HG03175 (cell line): ENCODE results near the gene LHX5.

ENCODE experiments used
- ATAC-seq: cut with Tn5 transposase; IDR thresholded peaks from one replicate; pipeline ENCODE4 v1.9.1; 2021; ENCODE audit warnings: mild to moderate bottlenecking, moderate library complexity; ENCODE audit not compliant: unreplicated experiment

The LHX5 gene

DNA sequence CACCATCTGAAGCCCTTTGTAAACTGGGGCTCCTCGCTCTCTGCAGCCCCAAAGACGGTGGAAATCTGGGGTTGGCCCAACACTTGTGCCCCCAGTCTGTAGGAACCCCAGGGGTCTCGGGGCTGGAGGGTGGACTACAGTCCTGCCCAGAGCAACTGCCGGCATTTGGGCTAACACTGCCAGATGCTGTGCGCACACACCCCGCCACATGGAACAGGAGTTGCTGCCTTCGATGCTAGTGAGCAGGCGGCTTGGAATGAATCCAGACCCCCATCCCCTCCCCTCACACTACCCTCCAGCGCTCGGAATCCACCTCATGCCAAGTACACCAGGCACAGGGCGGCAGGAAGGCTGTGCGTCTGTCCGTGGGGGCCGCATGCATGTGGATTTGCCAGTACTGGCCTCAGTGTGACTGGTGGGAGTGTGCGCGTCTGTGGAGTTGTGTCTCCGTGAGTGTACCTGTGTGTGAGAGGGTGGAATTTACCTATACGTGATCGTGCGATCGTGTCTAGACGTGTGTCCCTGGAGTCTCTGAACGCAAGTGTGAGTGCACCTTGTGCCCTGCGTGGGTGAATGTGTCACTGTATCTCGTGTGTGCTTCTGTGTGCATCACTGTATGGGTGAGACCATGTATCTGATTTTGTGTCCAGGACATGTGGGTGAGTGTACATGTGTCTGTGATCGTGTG is 5.1 kb downstream of the LHX5 start:
- ATAC-seq: no peak

DNA sequence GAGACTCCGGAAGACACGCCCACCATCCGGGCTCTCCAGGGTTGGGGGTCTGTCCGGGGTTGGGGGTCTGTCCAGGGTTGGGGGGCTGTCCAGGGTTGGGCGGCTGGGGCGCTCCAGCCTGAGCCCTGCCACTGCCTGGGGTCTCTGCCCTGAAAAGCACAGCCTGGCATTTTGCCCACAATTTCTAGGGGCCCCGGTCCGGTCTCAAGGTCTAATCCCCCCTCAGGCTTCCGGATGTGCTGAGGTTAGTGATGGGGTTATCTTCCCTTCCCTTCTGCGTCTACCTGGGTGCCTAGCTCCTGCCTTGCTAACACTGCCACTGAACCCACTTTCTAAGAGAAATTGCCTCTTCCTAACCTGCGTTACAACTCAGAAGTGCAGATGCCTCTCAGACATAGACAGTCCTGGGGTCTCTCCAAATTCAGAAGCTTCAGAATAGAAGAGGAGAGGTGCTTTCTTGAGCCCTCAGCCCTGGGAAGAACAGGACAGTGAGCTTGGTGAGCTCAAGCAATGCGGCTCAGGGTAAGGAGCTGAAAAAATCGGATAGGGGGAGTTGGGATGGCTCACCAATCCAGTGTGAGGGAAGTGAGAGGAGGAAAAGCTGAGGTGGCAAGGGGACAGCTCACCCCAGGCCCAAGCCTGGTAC is 5.7 kb downstream of the LHX5 start:
- no peak for ATAC-seq

DNA sequence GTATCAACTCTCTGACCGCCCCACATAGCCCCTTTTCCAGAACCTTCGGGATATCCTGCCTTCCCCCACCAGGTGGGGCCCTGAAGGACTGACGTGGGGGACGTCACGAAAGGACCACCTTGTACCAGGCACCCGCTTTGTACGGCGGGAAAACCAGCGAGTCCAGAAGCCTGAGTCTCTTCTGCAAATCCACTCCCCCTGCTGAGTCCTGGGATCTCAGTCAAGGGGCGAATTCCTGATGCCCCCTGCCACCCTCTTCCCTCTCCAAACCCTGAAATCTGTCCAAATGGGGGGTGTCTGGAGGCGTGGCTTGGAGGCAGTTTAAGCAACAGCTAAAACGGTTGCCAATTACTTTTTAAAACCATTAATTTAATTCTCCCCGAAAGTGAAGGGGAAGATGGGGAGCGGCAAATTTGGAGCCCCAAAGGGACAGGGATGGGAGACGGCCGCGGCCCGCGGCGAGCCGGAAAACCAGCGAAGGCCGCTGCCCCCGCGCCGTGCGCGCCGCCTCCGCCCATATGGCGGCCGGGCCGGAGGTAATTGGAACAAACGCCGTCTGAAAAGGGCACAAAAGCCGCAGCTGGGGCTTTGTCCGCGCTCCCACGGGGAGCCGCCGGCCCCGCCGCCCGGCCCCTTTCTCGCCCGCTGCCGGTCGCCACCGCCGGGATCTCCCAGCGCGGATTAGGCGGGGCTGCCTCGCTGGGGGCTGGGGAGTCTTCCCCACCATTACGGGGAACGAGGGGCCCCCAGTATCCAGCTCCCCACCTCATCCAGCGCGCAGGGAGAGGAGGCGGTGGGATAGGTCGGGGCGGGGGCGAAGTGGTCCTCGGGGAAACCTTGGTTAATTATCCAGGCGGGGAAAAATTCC is 6.6 kb downstream of the LHX5 start:
- ATAC-seq: no peak

DNA sequence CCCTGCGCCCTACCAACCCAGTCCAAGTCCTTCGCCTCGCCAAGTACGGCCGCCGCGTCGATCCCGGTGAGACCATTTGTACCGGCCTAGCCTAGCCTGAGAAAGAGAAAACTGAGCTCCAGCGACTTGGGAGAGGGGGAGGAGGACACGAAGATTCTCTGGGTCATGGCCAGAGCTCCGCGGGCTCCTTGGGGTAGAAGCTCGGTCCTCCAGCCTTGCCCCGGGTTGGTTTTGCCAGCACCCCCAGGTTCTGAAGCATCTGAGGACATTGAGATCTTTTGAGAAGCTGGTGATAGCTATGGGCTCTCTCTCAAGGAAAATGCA is 7.3 kb downstream of the LHX5 start:
- ATAC-seq: no peak

DNA sequence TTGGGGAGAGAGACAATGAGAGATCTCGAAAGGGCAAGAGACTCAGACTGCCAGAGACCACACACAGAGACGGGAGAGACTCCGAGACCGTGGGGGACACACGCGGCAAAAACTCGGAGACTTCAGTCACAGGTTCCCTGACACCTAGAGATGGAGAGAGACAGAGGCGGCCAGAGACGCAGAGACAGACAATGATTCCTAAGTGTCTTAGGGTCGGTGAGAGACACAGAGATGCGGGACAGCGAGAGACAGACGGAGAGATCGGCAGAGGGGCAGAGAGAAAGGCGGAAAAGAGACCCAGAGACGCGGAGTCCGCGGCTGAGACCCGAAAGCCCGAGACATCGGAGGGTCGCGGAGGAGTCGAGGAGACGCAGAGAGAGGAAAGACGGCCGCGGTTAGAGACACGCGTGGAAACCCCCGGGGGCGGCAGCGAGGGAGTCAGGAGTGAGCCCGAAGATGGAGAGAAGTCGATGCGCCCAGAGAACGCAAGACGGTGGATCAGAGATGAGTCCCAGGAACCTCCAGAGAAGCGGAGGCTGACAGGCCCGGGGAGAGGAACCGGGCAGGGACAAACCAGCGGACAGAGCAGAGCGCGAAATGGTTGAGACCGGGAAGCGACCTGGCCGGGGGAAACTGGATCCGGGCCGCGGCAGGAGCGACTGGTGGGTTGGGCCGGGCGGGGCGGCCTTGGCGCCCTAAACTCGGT is 7.8 kb downstream of the LHX5 start:
- ATAC-seq: no peak

DNA sequence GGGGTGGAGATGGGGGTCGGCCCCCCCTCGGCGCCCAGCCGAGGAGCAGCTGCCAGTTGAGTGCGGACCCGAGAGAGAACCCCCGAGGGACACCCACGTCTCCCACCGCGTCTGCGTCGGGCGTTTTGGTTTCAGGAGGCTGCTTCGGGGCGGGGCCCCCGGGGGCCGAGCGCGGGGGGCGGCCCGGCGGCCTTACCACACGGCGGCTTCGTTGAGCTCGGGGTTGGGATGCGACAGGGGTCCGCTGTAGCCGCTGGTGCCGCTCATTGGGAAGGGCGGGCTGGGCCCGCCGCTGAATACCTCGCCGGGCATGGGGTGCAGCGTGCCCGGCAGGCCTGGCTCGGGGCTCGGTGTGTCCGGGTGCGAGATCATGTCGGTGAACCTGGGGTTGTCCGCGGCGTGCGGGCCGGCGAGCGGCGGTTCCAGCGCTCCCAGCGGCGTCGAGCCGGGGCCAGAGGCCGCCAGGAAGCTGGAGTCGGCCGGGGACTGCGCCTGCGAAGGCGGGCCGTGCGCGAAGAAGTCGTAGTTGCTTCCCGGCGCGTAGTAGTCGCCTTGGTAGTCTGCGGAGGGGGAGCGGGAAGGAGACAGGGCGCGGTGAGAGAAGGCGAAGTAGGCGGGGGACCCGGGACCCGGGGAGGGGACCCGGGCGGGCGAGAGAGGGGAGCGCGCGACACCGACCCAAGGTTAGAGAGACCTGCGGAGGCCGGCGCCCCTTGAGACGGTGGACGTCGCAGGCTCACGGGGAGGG is 8.5 kb downstream of the LHX5 start:
- ATAC-seq: no peak

DNA sequence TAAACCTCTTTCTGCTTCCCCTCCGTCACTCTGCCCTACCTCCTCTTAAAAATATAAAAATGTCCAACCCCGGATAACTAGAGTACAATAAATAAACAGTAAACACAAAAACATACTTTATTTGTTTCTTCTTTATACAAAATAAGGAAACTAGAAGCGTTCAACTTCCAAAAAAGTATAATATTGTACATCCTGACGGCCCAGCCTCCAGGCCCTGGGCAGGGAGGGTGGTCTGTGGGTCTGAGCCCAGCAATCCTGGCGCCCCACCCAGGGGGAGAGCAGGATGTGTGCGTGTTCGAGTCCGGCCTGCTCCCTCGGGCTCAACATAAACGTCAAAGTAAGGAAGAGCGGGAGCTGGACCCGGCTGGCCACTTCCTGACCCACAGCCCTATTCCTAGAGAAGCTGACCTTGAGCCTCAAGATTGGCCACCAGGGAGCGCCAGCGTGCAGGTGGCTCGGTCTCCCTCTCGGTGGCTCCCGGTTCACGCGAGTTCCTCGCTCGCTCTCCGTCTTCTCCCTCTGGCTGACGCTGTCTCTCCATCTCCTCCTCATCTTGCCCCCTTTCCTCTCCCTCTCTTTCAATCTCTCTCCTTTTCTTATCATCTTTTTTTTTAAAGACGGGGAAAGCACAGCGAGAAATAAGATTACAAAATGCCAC is 9.4 kb downstream of the LHX5 start:
- no peak for ATAC-seq

DNA sequence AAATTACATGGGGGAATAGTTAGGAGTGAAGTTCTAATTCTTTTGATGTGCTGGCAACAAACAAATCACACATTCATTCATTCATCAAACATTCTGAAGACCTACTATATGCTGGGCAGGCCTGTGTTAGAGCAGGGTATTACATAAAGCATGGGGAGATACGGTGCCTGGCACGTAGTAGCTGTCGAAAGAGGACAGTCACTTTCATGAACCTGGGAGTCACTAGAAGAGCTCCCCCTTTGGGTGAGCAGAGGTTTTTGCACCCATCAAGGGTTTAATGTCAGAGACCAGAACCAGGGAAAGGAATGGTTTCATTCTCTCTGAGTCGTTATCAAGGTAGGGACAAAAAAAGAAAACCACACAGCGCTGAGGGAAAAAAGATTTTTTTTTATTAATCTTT is 10.0 kb downstream of the LHX5 start:
- ATAC-seq: no peak

DNA sequence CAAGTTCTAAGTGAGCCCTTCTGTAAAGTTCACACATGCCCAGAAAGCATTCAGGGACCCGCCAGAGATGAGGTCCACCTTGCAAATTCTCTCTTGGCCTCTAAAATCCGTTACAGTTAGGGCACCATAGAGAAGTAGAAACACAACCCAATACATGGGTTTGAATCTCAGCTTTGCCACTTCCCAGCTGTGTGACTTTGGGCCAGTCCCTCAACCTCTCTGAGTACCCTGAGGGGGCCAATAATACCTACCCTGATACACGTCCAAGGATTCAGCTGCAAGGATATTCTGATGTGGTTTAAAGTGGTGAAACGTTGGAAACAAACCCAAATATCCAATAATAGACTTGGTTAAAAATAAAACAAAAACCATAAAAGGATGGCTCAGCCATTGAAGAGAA is 11.7 kb downstream of the LHX5 start:
- no peak for ATAC-seq

DNA sequence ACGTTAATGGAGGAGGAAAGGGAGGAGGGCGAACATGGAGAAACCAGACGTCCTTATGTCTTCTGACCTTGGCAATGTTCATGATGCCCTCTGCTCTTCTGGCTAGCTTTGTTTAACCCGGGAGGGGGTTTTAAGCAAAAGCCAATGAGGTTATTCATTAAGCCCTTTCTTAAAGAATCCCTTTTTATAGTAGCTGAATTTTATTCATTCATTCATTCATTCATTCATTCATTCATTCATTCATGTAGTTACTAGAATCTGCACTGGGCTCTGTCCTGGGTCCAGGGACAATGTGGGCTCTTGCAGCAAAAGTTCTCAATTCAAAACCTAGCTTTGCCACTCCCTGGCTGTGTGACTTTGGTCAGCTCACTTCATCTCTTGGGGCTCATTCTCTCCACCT is 14.0 kb downstream of the LHX5 start:
- no peak for ATAC-seq

DNA sequence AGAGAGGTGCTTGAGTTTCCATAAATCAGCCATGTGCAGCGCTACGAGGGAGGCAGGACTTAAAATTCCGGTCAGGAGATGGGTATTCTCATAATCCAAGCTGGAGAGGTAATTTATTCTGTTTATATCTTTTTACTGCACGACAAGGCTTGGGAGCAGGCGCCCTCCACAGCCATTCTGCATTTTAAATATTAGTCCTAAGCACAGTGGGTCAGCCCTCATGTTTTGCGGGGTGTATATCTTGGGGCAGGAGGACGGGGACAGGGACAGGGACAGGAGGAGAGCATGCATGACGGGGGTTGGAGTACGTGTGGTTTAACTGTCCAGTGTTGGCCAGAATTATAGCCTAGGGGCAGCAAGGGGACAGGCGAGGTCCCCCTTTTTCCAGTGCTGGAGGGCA is 14.5 kb downstream of the LHX5 start:
- no peak for ATAC-seq

DNA sequence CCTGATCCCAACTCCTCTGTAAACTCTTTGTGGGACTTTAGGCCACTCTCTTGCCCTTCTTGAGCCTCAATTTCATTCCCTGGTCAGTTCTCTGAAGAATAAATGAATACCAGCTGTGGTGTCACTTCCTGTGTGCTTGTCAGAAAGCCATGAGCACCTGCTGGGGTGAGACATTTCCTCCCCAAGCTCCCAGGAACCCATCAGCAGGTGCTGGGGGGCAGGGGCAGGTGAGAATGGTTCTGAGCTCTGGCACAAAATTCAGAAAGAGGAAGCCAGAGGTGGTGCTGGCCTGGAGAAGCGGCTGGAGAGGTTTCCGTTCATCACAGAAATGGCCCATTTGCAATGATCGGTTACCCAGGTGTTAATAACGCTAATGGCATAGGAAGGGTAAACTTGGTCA is 14.9 kb downstream of the LHX5 start:
- ATAC-seq: no peak

DNA sequence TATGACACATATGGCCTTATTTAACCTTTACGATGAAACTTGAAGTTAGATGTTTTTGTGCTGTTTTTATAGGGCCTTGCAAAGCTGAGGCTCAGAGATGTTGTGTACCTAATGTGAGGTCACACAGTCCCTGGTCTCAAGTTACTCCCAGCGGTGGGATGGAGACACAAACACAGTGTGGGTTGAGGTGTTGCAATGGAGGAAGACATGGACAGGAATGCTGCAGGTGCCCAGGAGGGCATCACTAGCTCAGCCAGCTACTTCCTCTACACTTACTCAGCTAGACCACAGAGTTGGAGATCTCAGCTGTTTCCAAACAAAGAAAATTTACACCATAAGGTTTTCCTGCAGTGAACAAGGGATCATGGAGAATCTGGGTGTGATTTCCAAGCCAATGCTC is 15.5 kb downstream of the LHX5 start:
- no peak for ATAC-seq

DNA sequence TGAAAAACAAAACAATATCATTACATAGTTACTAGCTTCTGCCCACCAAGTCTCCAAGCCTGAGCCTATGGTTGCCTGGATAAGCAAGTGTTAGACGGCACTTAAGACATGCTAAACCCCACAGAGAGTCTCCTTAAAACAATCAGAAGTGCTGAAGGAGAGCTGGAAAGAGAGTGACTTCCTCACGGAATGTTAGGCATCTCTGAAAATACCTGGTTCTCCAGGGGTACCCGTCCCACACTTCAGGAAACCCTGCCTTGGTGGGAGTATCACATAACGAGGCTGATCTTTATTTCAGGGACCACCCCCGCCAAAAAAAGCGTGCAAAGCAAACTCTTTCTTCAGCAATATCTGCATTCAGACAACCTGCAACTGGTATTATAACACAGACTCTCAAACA is 18.3 kb downstream of the LHX5 start:
- no peak for ATAC-seq

DNA sequence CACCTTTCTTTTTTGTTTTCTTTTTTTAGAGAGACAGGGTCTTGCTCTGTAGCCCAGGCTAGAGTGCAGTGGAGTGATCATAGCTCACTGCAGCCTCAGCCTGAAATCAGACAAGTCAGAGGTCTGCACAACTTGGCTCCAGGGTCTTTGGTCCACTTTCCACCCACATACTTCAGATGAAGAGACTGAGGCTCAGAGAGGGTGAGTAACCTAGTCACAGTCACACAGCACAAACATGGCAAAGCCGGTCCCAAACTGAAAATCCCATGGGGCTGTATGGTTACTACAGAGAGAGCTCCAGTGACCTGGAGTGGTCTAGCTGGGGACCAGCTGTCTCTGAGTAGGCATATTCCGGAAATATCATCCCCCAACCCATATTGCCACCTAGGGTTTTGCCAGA is 19.2 kb downstream of the LHX5 start:
- ATAC-seq: no peak

DNA sequence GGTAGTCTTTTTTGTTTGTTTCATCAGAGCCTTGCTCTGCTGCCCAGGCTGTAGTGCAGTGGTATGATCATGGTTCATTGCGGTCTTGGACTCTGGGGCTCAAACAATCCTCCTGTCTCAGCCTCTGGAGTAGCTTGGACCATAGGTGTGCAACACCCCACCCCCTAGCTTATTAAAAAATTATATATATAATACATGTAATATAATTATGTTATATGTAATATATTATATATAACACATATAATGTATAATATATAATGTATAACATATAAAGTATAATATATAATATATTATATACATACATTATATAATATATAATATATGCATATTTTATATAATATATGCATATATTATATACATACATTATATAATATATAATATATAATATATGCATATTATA is 21.8 kb downstream of the LHX5 start:
- ATAC-seq: no peak

DNA sequence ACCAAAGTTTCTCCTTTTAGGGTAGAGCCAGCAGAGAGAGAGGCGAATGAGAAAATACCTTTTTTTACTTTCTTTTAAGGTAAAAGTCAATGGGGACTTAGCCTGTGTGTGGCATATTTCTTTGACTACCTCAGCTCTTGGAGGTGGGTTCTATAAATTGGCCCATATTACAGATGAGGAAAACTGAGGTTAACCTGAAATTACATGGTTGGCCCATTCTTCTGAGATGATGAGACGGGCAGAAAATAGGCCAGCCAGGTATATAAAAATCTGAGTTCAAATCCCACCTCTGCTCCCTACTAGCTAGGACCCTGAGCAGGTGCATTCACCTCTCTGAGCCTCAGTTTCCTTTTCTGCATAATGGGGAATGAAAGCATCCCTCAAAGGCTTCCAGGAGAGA is 22.4 kb downstream of the LHX5 start:
- no peak for ATAC-seq

DNA sequence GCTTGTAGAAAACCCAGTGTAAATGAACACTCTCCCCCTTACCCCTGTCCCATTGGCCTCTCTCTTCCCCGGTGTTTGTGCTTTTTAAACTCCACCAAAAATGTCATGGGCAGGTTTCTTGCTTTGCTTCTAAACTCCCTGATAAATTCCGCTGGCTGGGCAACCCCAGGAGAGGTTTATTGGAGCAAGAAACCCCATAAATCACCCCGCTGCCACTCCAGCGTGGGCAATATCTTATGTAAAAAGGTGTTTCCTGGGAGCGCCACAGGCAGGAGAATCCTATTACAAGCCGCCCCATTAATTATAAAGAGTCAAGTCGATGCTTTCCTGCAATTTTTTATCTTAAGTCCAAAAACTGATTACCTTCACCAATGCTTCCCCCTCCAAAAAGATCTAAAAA is 22.8 kb downstream of the LHX5 start:
- no peak for ATAC-seq

DNA sequence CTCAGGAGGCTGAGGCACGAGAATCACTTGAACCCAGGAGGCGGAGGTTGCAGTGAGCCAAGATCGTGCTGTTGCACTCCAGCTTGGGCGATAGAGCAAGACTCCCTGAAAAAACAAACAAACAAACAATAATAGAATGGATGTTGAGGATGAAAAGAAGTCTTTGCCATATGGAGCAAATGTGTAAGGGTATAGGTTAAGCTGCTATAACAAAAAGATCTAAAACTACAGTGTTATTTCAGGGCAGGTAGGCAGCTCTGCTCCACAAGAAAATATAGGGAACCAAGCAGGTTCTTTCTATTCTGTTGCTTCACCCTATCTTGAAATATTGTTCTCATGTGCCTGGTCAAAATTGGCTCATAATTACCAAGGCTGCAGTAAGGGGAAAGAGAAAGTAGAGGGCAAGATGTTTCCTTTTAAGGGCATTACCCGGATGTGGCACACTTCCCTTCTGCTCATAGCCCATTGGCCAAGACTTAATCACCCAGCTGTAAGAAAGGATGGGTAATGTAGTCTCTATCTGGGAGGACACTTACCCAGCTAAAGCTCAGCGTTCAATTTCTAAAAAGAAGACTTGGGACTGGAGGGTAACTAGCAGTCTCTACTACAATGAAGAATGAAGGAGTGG is 26.0 kb downstream of the LHX5 start:
- no peak for ATAC-seq

DNA sequence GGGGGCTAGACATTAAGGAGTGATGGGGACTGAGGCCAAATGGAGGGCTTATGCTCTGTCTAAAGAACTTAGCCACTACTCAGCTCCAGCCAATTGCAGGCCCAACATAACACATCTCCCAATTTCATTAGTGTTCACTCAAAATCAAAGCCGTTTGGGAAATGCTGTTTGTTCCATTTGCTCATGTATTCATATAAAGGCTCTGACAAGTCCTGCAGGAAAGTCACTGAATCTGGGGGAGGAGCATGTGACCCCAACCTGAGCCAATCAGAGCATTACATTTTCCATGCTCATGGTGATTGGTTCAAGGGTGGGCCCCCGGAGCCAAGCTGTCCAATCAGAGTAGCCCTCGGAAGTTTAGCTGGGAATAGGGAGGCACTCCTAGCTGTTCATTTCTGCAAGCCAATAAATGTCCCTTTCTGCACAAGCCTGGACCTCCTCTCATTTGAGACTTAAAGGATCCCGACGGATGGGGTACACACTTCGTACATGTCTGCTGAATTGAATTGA is 28.6 kb downstream of the LHX5 start:
- ATAC-seq: no peak
